ENCODE data around the gene PDZRN3. TPM values are rescaled to one million over a fixed set of nuclear protein-coding genes. Genes with fewer than 3 reads are reported as not detected.

The PDZRN3 gene
- total RNA-seq, 6 donors from 2014 or later = 7.0 to 50.3 (median 18.4) TPM

DNA sequence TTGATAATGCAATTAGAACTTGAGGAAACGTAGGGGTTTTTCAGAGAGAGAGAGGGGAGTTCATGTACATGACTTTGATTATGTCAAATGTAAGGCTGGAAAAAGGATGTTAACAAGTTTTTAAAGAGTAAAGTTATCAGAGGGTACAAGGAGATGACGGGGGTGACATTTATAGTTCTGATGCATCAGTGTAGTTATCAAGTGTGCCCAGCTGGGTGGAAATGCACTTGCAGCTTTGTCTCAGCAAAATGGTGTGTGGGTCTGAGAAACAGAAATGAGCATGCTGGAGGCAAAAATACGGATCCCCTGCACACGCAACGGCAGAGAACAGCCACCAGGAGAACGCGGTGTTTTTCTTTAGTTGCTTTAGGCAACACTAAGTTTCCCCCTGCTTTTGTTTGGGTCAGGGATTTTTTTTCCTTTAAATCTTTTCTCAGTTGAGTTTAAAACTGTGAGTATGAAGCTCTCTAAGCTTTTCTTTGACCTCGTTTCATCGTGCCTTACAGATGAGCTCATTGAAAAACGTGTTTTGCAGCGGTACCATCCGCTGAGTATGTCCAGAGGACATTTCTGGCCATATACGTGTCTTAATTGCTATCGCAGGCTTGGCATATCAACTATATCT is 205.4 kb downstream of the PDZRN3 start:
- WGBS, 2 donors = 66 to 69% methylated on average over 14 of the region's 14 CpGs
- DNase-seq (no peak), ATAC-seq (ENCODE audit: low FRiP score in 2 of 2) (peak in 1 of 2 donors; percentile 58)
- Histone ChIP-seq H3K27ac (no peak overlapping the region), H3K9me3 (no peaks in the 10 kb centered on the region), H3K4me1 (no peaks in the 10 kb centered on the region), H3K36me3 (no peaks in the 10 kb centered on the region), H3K4me3 (no peak overlapping the region), H3K27me3 (no peaks in the 10 kb centered on the region)
- TF ChIP-seq POLR2A (IDR thresholded peaks at IDR 0.05) = no peak
- TF ChIP-seq POLR2AphosphoS5 (IDR thresholded peaks at IDR 0.05) = no peak
- TF ChIP-seq, protein P1, sequence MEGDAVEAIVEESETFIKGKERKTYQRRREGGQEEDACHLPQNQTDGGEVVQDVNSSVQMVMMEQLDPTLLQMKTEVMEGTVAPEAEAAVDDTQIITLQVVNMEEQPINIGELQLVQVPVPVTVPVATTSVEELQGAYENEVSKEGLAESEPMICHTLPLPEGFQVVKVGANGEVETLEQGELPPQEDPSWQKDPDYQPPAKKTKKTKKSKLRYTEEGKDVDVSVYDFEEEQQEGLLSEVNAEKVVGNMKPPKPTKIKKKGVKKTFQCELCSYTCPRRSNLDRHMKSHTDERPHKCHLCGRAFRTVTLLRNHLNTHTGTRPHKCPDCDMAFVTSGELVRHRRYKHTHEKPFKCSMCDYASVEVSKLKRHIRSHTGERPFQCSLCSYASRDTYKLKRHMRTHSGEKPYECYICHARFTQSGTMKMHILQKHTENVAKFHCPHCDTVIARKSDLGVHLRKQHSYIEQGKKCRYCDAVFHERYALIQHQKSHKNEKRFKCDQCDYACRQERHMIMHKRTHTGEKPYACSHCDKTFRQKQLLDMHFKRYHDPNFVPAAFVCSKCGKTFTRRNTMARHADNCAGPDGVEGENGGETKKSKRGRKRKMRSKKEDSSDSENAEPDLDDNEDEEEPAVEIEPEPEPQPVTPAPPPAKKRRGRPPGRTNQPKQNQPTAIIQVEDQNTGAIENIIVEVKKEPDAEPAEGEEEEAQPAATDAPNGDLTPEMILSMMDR (IDR thresholded peaks at IDR 0.05) = no peak
- no peak for TF ChIP-seq EP300 (IDR thresholded peaks at IDR 0.05)

DNA sequence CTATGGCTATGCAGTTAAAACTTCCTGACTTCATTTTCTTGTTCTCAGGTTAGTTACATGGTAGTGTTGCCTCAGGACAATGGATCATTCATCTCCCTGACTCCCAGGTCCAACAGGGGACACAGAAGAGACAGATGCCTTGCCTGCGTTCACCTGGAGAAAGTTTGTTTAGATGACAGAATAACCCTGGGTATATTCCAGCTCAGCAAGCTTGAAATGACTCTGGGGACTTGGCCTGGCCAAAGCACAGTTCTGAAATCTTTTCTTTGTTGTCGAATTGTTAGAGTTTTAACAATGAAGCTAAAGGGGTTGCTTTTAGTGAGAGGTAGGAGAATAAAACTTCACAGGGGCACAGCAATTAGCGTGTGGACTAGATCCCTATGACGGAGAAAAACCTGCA is 206.1 kb downstream of the PDZRN3 start:
- TF ChIP-seq POLR2AphosphoS5 (IDR thresholded peaks at IDR 0.05) (no peak), EP300 (IDR thresholded peaks at IDR 0.05) (no peak), POLR2A (IDR thresholded peaks at IDR 0.05) (no peak)
- TF ChIP-seq, protein P1 (IDR thresholded peaks at IDR 0.05) = no peak
- WGBS, 2 donors = 65 to 77% methylated on average over 4 of the region's 4 CpGs
- H3K27ac ChIP-seq = no peak overlapping the region

DNA sequence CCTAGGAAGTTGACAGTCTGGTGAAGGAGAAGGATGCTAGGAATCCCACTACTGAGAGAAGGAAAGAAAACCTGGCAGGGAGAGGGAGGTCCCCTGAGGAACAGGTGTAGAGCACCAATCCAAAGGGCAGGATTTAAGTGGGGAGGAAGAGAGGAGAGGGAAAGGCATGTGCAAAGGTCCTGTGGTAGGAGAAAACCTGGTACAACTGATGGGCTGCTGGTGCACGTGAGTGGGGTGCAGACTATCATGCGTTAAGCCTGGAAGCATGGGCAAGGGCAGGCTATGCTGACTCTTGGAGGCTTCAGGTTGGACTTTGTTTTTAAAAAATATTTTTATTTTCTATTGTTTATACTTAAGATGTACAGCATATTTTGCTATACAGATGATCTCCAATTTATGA is 209.6 kb downstream of the PDZRN3 start:
- Histone ChIP-seq H3K4me1 (no peaks in the 10 kb centered on the region), H3K36me3 (no peaks in the 10 kb centered on the region)
- no peak for ATAC-seq (ENCODE audit: low FRiP score in 2 of 2)

More for the DNA sequence above, 206.1 kb downstream of the PDZRN3 start:
- no peaks in the 10 kb centered on the region for H3K9me3 ChIP-seq
- DNase-seq (no peak), ATAC-seq (ENCODE audit: low FRiP score in 2 of 2) (no peak)
- H3K4me3 ChIP-seq = no peak overlapping the region
- no peaks in the 10 kb centered on the region for H3K36me3 ChIP-seq
- no peaks in the 10 kb centered on the region for H3K27me3 ChIP-seq
- no peaks in the 10 kb centered on the region for H3K4me1 ChIP-seq

DNA sequence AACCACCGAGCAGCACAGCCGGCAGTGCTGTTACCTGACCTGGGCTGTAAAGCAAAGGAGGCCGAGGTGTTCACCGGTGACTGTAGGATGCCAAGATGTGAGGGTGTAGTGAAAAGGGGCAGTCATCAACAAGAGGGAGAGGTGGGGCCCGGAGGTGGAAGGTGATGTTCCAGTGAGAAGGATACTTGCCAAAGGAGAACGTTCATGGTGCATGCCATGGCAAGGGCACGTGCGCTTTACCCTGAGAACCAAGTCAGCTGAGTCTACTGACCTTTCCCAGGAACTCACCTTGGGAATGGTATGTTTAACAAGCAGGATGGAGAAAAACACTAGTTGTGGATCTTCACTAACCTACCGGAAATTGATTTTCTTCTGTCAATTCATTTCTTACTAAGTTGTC is 211.1 kb downstream of the PDZRN3 start:
- ATAC-seq (ENCODE audit: low FRiP score in 2 of 2) = no peak
- TF ChIP-seq POLR2AphosphoS5 (IDR thresholded peaks at IDR 0.05) (no peak), EP300 (IDR thresholded peaks at IDR 0.05) (no peak)
- TF ChIP-seq, protein P1 (IDR thresholded peaks at IDR 0.05) = no peak
- WGBS, 2 donors = 89 to 91% methylated on average over 9 of the region's 9 CpGs

More for the DNA sequence above, 209.6 kb downstream of the PDZRN3 start:
- 85 to 96% methylated on average over 2 of the region's 2 CpGs for WGBS, 2 donors
- H3K27ac ChIP-seq = no peak overlapping the region
- TF ChIP-seq POLR2AphosphoS5 (IDR thresholded peaks at IDR 0.05) = no peak
- TF ChIP-seq, protein P1 (IDR thresholded peaks at IDR 0.05) = no peak
- no peak for TF ChIP-seq POLR2A (IDR thresholded peaks at IDR 0.05)
- no peak for TF ChIP-seq EP300 (IDR thresholded peaks at IDR 0.05)
- no peaks in the 10 kb centered on the region for H3K9me3 ChIP-seq
- no peak overlapping the region for H3K4me3 ChIP-seq
- no peak for DNase-seq
- no peaks in the 10 kb centered on the region for H3K27me3 ChIP-seq

DNA sequence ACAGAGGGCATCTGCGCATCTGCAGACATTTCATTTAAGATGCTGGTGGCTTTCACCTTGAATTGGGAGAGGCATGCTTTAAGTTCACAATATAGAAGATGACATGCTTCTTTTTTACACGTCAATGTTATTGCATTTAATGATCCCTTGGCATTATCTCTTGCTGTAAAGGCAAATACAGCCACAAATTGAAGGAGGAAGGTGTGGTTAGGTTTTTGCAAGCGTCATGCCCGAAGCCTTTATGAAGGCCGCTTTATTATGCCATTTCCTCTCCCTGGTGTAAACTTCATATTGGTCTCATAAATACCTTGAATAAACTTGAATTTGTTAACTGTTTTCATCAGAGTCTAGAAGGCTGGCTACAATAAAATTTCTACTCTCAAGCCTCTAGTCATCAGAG is 212.7 kb downstream of the PDZRN3 start:
- WGBS, 2 donors = 84 to 92% methylated on average over 5 of the region's 5 CpGs

More for the DNA sequence above, 211.1 kb downstream of the PDZRN3 start:
- no peaks in the 10 kb centered on the region for H3K4me1 ChIP-seq
- no peak overlapping the region for H3K4me3 ChIP-seq
- H3K36me3 ChIP-seq = no peaks in the 10 kb centered on the region
- no peak for DNase-seq
- no peak overlapping the region for H3K27ac ChIP-seq
- no peaks in the 10 kb centered on the region for H3K9me3 ChIP-seq
- no peaks in the 10 kb centered on the region for H3K27me3 ChIP-seq

More for the DNA sequence above, 212.7 kb downstream of the PDZRN3 start:
- H3K4me3 ChIP-seq = no peak overlapping the region
- H3K27ac ChIP-seq = no peak overlapping the region
- no peaks in the 10 kb centered on the region for H3K36me3 ChIP-seq
- ATAC-seq (ENCODE audit: low FRiP score in 2 of 2) = no peak
- TF ChIP-seq POLR2AphosphoS5 (IDR thresholded peaks at IDR 0.05) (no peak), EP300 (IDR thresholded peaks at IDR 0.05) (no peak), POLR2A (IDR thresholded peaks at IDR 0.05) (no peak)
- TF ChIP-seq, protein P1 (IDR thresholded peaks at IDR 0.05) = no peak
- no peaks in the 10 kb centered on the region for H3K9me3 ChIP-seq
- no peaks in the 10 kb centered on the region for H3K4me1 ChIP-seq
- H3K27me3 ChIP-seq = no peaks in the 10 kb centered on the region
- DNase-seq = no peak
